A549 (cell line): ENCODE results near the gene PLEKHG4B. TPM values are rescaled to one million over a fixed set of nuclear protein-coding genes. Genes with fewer than 3 reads are reported as not detected.

Experiments
- ATAC-seq, 2 experiments: fragments of 200-7000 bp in 1 of 2; fragments of >200 bp in 1 of 2; cut with Nextera tagmentation in 1 of 2; cut with Tn5 transposase in 1 of 2; 3 replicates each; pipeline versions ENCODE4 v1.8.0 to v1.9.1; 2018 to 2020; ENCODE audit warnings: mild to moderate bottlenecking in 1 of 2, moderate library complexity in 1 of 2
- CTCF ChIA-PET: fragments of 300-600 bp; sonication (Branson Sonifier 250); formaldehyde crosslinking; extraction: SDS; loops from one replicate; lab custom pipeline; 2021; ENCODE audit warnings: antibody characterized with exemption, inconsistent platforms; lab: Yijun Ruan, JAX
- POLR2A ChIA-PET: fragments of 350-600 bp; formaldehyde crosslinking; extraction: SDS; loops from one replicate; lab custom pipeline; 2021; ENCODE audit warnings: antibody characterized with exemption, inconsistent platforms; lab: Yijun Ruan, JAX
- DNase-seq, 2 experiments: peaks; one replicate each; pipeline versions ENCODE4 v3.0.0 to v3.0.0-alpha.2; 2011 to 2016; ENCODE audit warnings: low read depth in 1 of 2, low spot score in 1 of 2
- FAIRE-seq: peaks from 2 replicates; lab custom pipeline; 2011; peaks lifted over from hg19 to GRCh38; lab: Jason Lieb, UNC
- H3K27ac ChIP-seq, 2 experiments: fragments of >200 bp; sonication (Bioruptor Twin); formaldehyde crosslinking; 3 replicates each; pipeline ENCODE4 v1.5.1; 2016 to 2017
- H3K4me1 ChIP-seq: fragments of >200 bp; sonication (Bioruptor Twin); formaldehyde crosslinking; 3 replicates; pipeline ENCODE4 v1.6.1; 2016
- H3K4me2 ChIP-seq: fragments of >200 bp; sonication (Bioruptor Twin); formaldehyde crosslinking; 3 replicates; pipeline ENCODE4 v1.6.1; 2016
- H3K4me3 ChIP-seq: fragments of >200 bp; sonication (Bioruptor Twin); formaldehyde crosslinking; 3 replicates; pipeline ENCODE4 v1.5.1; 2016
- H3K9me3 ChIP-seq: fragments of >200 bp; sonication (Bioruptor Twin); formaldehyde crosslinking; 3 replicates; pipeline ENCODE4 v1.6.1; 2016
- CBX8 ChIP-seq: fragments of 200-600 bp; sonication (generic); IDR thresholded peaks from 2 replicates; pipeline ENCODE4 v1.6.1; 2016
- CHD2 ChIP-seq: fragments of 150-350 bp; IDR thresholded peaks from 2 replicates; pipeline ENCODE4 v1.6.1; 2014; ENCODE audit warnings: low read length; ENCODE audit not compliant: partially characterized antibody
- EHF ChIP-seq: fragments of 250-450 bp; sonication (Bioruptor Pico); IDR thresholded peaks from 2 replicates; pipeline ENCODE4 v1.5.0; 2020; ENCODE audit warnings: mild to moderate bottlenecking
- ESRRA ChIP-seq: fragments of 150-350 bp; IDR thresholded peaks from 2 replicates; pipeline ENCODE4 v1.6.1; 2014; ENCODE audit warnings: mild to moderate bottlenecking, low read length, borderline replicate concordance
- FOSB ChIP-seq: fragments of 250-450 bp; sonication (Bioruptor Pico); IDR thresholded peaks from 2 replicates; pipeline ENCODE4 v1.5.0; 2020; ENCODE audit warnings: mild to moderate bottlenecking, moderate library complexity
- FOXS1 ChIP-seq: fragments of 250-450 bp; sonication (Bioruptor Pico); IDR thresholded peaks from 2 replicates; pipeline ENCODE4 v1.5.0; 2020; ENCODE audit warnings: mild to moderate bottlenecking, moderate library complexity
- GATA3 ChIP-seq: IDR thresholded peaks from 2 replicates; pipeline ENCODE4 v1.6.1; 2012; ENCODE audit warnings: borderline replicate concordance
- HDAC2 ChIP-seq: fragments of 200-600 bp; sonication (generic); IDR thresholded peaks from 2 replicates; pipeline ENCODE4 v1.6.1; 2016
- HOXA7 ChIP-seq: fragments of 250-450 bp; sonication (Bioruptor Pico); IDR thresholded peaks from 2 replicates; pipeline ENCODE4 v1.5.0; 2020; ENCODE audit warnings: mild to moderate bottlenecking, moderate library complexity
- HOXB5 ChIP-seq: fragments of 250-450 bp; sonication (Bioruptor Pico); IDR thresholded peaks from 2 replicates; pipeline ENCODE4 v1.5.0; 2020; ENCODE audit warnings: mild to moderate bottlenecking, moderate library complexity
- KDM1A ChIP-seq: fragments of 200-600 bp; sonication (generic); IDR thresholded peaks from 2 replicates; pipeline ENCODE4 v1.6.1; 2016; ENCODE audit warnings: low read depth, mild to moderate bottlenecking
- MYC ChIP-seq: IDR thresholded peaks from 2 replicates; pipeline ENCODE4 v1.6.1; 2012; ENCODE audit warnings: mild to moderate bottlenecking, inconsistent platforms, low read length, improper control_type of control experiment, borderline replicate concordance
- NFE2L2 ChIP-seq: fragments of 150-350 bp; conservative IDR thresholded peaks from 2 replicates; pipeline ENCODE4 v1.6.1; 2014; ENCODE audit warnings: low read length
- NPAS2 ChIP-seq: fragments of 250-450 bp; sonication (Bioruptor Pico); IDR thresholded peaks from 2 replicates; pipeline ENCODE4 v1.8.0; 2022; ENCODE audit warnings: mild to moderate bottlenecking, moderate library complexity, borderline replicate concordance
- POLR2A ChIP-seq: IDR thresholded peaks from 2 replicates; pipeline ENCODE4 v1.6.1; 2012; ENCODE audit warnings: mild to moderate bottlenecking, low read length
- RAD21 ChIP-seq, 2 experiments: fragments of >200 bp in 1 of 2; sonication (Bioruptor Twin) in 1 of 2; formaldehyde crosslinking in 1 of 2; IDR thresholded peaks in 1 of 2; conservative IDR thresholded peaks in 1 of 2; 2 replicates in 1 of 2; 3 replicates in 1 of 2; pipeline ENCODE4 v1.6.1; 2012 to 2018; ENCODE audit warnings: inconsistent platforms in 1 of 2
- RCOR1 ChIP-seq: fragments of 150-350 bp; IDR thresholded peaks from 2 replicates; pipeline ENCODE4 v1.6.1; 2014; ENCODE audit warnings: antibody characterized with exemption, low read length, low read depth
- SMC3 ChIP-seq: fragments of >200 bp; sonication (Bioruptor Twin); formaldehyde crosslinking; IDR thresholded peaks from 3 replicates; pipeline ENCODE4 v1.6.1; 2018; ENCODE audit warnings: inconsistent platforms
- ZC3H11A ChIP-seq: fragments of 450-650 bp; IDR thresholded peaks from 2 replicates; pipeline ENCODE4 v1.6.1; 2014; ENCODE audit warnings: antibody characterized with exemption, mild to moderate bottlenecking
- ZFP36 ChIP-seq: fragments of 450-650 bp; IDR thresholded peaks from 2 replicates; pipeline ENCODE4 v1.6.1; 2014; ENCODE audit warnings: borderline replicate concordance; ENCODE audit not compliant: partially characterized antibody
- WGBS: methylation state at CpG from one replicate; pipeline ENCODE4 v1.1.6; 2017; ENCODE audit errors: missing lambda C conversion rate; 5-methylcytosine and 5-hydroxymethylcytosine counted together
- polyA plus RNA-seq, 4 experiments: library from polyadenylated mRNA; depleted of rRNA in 3 of 4; stranded (reverse); fragments of >200 nt; fragmentation: RNase III in 1 of 4; extraction: RNeasy Plus Mini Kit Qiagen cat#74134 plus additional on column Dnase treatment in 1 of 4; gene quantifications; 2 replicates in 3 of 4; 3 replicates in 1 of 4; pipeline ENCODE4 v1.2.3, GENCODE V29; 2011 to 2017
- TF ChIP-seq, protein P1 (sequence below): fragments of >200 bp; sonication (Bioruptor Twin); formaldehyde crosslinking; IDR thresholded peaks from 2 replicates; pipeline ENCODE4 v1.6.1; 2016
- TF ChIP-seq, protein P2 (sequence below): fragments of 450-650 bp; IDR thresholded peaks from 2 replicates; pipeline ENCODE4 v1.6.1; 2014; ENCODE audit warnings: antibody characterized with exemption
- TF ChIP-seq, protein P3 (sequence below): fragments of 250-450 bp; sonication (Bioruptor Pico); IDR thresholded peaks from 2 replicates; pipeline ENCODE4 v1.5.0; 2021; ENCODE audit warnings: mild to moderate bottlenecking, moderate library complexity, borderline replicate concordance

The PLEKHG4B gene
- polyA plus RNA-seq, 2 of the 4 experiments (the other 2 are of a cell fraction), result 0.57 to 0.59 TPM

DNA sequence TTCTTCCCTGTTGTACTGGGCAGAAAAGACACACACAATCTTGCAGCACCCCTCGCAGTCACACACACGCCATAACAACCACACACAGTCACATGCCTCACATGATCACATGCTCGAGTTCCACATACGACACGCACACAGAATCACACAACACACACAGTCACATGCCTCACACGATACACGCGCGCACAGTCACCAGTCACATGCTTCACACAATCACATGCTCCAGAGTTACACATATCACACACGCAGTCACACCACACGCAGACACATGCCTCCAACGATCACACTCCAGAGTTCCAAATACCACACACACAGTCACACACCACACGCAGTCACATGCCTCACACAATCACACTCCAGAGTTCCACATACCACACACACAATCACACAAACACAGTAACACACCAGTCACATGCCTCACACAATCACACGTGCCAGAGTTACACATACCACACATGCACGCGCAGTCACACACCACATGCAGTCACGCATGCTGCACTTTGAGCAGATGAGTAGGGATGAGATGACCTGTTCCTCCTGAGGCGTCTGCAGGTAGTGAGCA is 50.4 kb downstream of the PLEKHG4B start:
- ATAC-seq (no peak), FAIRE-seq (no peak), DNase-seq (no peak)
- WGBS, result 82% methylated on average over 18 of the region's 18 CpGs
- CTCF ChIA-PET, result interaction anchor here (2.1 kb wide), 1 partner anchor 13 kb away, joined by 8 read pairs; no protein-coding TSS in a partner anchor
- H3K4me1 ChIP-seq, result no peaks in the 10 kb centered on the region
- H3K9me3 ChIP-seq, result peaks cover 6% of the 10 kb centered on the region
- TF ChIP-seq, protein P1, sequence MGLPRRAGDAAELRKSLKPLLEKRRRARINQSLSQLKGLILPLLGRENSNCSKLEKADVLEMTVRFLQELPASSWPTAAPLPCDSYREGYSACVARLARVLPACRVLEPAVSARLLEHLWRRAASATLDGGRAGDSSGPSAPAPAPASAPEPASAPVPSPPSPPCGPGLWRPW, result no peak
- TF ChIP-seq ESRRA, result no peak
- TF ChIP-seq, protein P2, sequence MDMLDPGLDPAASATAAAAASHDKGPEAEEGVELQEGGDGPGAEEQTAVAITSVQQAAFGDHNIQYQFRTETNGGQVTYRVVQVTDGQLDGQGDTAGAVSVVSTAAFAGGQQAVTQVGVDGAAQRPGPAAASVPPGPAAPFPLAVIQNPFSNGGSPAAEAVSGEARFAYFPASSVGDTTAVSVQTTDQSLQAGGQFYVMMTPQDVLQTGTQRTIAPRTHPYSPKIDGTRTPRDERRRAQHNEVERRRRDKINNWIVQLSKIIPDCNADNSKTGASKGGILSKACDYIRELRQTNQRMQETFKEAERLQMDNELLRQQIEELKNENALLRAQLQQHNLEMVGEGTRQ, result no peak
- no peak for TF ChIP-seq CHD2
- no peak for TF ChIP-seq POLR2A
- no peak for TF ChIP-seq ZFP36
- TF ChIP-seq, all 56 proteins: peak for 0
- no peak overlapping the region for H3K4me3 ChIP-seq
- POLR2A ChIA-PET, result no interaction called here
- H3K27ac ChIP-seq, result no peak overlapping the region
- H3K4me2 ChIP-seq, result no peak overlapping the region

DNA sequence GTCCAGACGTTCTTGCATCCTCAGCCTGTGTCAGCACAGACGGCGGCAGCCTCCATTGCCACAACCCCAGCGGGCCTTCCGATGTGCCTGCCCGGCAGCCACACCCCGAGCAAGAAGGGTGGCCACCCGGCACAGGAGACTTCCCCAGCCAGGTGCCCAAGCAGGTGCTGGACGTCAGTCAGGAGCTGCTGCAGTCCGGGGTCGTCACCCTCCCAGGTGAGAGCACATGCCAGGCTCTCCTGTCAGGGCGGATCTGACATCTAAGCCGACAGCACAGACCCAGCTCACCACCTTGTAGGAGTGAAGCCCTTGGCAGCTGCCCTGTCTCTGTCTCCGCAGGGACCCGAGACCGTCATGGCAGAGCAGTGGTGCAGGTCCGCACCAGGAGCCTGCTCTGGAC is 51.1 kb downstream of the PLEKHG4B start:
- Histone ChIP-seq H3K4me1 (no peaks in the 10 kb centered on the region), H3K9me3 (peaks cover 13% of the 10 kb centered on the region), H3K27ac (no peak overlapping the region), H3K4me3 (no peak overlapping the region), H3K4me2 (no peak overlapping the region)
- DNase-seq (no peak), ATAC-seq (no peak), FAIRE-seq (no peak)
- CTCF ChIA-PET, result interaction anchor here (1.0 to 2.1 kb wide), 2 partner anchors 10 to 13 kb away, joined by 4 to 8 read pairs; no protein-coding TSS in a partner anchor
- POLR2A ChIA-PET, result no interaction called here
- 50% methylated on average over 12 of the region's 17 CpGs for WGBS
- TF ChIP-seq FOXS1 (CRISPR knock-in tag) (no peak), FOSB (CRISPR knock-in tag) (no peak), EHF (CRISPR knock-in tag) (no peak), HOXB5 (no peak), RAD21 (conservative IDR thresholded peaks at IDR 0.05 in 1 of 2, IDR thresholded peaks at IDR 0.05 in 1 of 2) (no peak), MYC (no peak), NFE2L2 (no peak), SMC3 (no peak), HOXA7 (CRISPR knock-in tag) (no peak), GATA3 (no peak), ZC3H11A (no peak), RCOR1 (no peak), CBX8 (no peak), ESRRA (no peak)
- TF ChIP-seq, protein P3, sequence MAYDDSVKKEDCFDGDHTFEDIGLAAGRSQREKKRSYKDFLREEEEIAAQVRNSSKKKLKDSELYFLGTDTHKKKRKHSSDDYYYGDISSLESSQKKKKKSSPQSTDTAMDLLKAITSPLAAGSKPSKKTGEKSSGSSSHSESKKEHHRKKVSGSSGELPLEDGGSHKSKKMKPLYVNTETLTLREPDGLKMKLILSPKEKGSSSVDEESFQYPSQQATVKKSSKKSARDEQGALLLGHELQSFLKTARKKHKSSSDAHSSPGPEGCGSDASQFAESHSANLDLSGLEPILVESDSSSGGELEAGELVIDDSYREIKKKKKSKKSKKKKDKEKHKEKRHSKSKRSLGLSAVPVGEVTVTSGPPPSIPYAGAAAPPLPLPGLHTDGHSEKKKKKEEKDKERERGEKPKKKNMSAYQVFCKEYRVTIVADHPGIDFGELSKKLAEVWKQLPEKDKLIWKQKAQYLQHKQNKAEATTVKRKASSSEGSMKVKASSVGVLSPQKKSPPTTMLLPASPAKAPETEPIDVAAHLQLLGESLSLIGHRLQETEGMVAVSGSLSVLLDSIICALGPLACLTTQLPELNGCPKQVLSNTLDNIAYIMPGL (CRISPR knock-in tag), result no peak
- TF ChIP-seq, protein P1, result no peak

DNA sequence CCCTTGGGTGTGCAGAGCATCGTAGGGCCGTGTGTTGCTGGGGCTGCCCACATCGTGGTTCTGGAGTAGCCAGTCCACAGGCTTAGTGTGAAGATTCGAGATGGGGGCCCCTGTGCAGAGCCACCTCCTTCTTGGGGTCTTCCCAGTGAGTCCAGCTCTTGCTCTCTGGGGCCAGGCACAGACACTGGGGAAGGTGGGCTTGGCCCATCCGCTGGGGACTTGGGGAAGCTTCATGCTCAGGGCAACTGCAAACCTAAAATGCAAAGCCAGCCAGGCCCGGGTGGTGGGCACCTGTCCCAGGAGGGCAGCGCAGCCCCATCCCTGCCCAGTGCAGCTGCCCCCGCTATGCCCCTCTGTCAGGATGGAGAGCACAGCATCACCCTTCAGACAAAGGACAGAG is 53.0 kb downstream of the PLEKHG4B start:
- Histone ChIP-seq H3K27ac (no peak overlapping the region), H3K4me2 (no peak overlapping the region), H3K4me1 (no peaks in the 10 kb centered on the region), H3K4me3 (no peak overlapping the region), H3K9me3 (peaks cover 27% of the 10 kb centered on the region)
- ATAC-seq (no peak; a peak in 1 of 6 replicates), DNase-seq (no peak), FAIRE-seq (no peak)
- TF ChIP-seq KDM1A (no peak), RAD21 (conservative IDR thresholded peaks at IDR 0.05 in 1 of 2, IDR thresholded peaks at IDR 0.05 in 1 of 2) (no peak), NFE2L2 (no peak), ESRRA (no peak), HDAC2 (no peak), HOXB5 (no peak), NPAS2 (CRISPR knock-in tag) (no peak)
- 58% methylated on average over 6 of the region's 8 CpGs for WGBS
- POLR2A ChIA-PET, result no interaction called here
- CTCF ChIA-PET, result interaction anchor here (1.1 kb wide), 1 partner anchor 84 kb away, joined by 3 read pairs; no protein-coding TSS in a partner anchor
